GM18505 (cell line): ENCODE data around the gene LTBP1.

Experiments
- ATAC-seq: cut with Tn5 transposase; IDR thresholded peaks from one replicate; pipeline ENCODE4 v1.9.1; 2021; ENCODE audit not compliant: unreplicated experiment
- POLR2A ChIP-seq: IDR thresholded peaks from 4 replicates; pipeline ENCODE4 v1.6.1; 2011; ENCODE audit warnings: borderline replicate concordance; ENCODE audit not compliant: insufficient read depth, insufficient read length; ENCODE audit errors: extremely low read depth

Gene LTBP1

GRCh38 chr2:33115728-33116127 is 169.0 kb downstream of the LTBP1 start:
- no peak for ATAC-seq
- no peak for TF ChIP-seq POLR2A

DNA sequence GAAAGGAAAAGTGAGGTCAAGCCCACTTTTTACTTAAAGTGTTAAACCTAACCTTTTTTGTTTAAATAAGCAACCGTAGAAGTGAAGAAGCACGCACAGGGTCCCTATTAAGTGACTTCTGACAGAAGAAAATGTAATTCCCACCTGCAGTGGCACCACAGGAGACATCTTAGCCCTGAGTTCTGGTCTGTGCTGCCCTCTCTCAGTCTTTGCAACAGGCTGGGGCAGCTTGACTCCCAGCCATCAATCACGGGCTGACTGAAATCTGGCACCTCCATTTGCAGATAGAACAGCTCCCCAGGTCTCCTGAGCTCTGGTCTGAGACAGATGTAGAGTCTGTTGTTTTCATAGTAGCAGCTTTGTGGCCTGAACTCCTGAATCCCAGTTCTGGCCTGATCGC is 170.0 kb downstream of the LTBP1 start:
- no peak for ATAC-seq
- TF ChIP-seq POLR2A, result no peak

GRCh38 chr2:33118651-33119050 is 171.9 kb downstream of the LTBP1 start:
- no peak for TF ChIP-seq POLR2A
- ATAC-seq, result no peak

GRCh38 chr2:33121416-33121815 is 174.7 kb downstream of the LTBP1 start:
- no peak for ATAC-seq
- TF ChIP-seq POLR2A, result no peak

DNA sequence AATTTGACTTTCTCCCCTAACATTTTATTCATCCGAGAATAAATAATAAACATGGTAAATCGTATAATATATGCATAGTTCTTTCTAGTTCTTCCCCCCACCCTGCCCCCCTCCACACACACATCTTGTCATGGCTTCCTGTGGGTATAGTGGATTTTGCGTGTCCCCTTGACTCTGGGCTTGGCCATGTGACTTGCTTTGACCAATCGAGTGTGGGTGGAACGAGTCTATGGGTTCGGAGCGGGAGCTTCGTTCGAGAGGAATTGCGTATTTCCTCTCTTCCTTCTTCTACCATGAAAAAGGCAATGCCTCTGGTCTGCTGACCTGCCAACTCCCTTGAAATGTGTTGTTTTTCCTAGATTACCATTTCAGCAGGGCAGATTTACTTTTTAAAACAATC is 175.2 kb downstream of the LTBP1 start:
- ATAC-seq, result no peak

GRCh38 chr2:33122726-33123125 is 176.0 kb downstream of the LTBP1 start:
- ATAC-seq, result no peak
- no peak for TF ChIP-seq POLR2A

More for the DNA sequence above, 175.2 kb downstream of the LTBP1 start:
- no peak for TF ChIP-seq POLR2A

DNA sequence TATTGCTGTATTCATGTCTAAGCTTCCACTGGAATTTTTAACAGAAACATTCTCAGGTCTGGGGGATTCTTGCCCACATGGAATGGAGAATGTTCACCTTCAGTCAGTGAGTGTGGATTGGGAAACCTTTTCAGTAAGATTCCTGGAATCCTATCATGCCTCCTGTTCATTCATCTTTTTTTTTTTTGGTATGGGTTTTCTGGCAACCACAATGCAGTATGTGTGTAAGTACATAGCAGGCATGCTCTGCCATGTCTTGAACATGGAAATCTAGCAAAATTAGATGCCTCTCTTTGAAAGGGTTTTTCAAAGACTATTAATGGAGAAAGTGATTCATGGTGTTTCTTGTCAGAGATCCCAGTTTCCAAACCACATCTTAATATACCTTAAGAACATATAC is 176.5 kb downstream of the LTBP1 start:
- TF ChIP-seq POLR2A, result no peak

GRCh38 chr2:33126552-33126951 is 179.8 kb downstream of the LTBP1 start:
- ATAC-seq, result no peak
- no peak for TF ChIP-seq POLR2A

More for the DNA sequence above, 176.5 kb downstream of the LTBP1 start:
- ATAC-seq, result no peak

- no peak for TF ChIP-seq POLR2A
- no peak for ATAC-seq
These were observed 180.2 kb downstream of the LTBP1 start for GRCh38 chr2:33126958-33127357.

DNA sequence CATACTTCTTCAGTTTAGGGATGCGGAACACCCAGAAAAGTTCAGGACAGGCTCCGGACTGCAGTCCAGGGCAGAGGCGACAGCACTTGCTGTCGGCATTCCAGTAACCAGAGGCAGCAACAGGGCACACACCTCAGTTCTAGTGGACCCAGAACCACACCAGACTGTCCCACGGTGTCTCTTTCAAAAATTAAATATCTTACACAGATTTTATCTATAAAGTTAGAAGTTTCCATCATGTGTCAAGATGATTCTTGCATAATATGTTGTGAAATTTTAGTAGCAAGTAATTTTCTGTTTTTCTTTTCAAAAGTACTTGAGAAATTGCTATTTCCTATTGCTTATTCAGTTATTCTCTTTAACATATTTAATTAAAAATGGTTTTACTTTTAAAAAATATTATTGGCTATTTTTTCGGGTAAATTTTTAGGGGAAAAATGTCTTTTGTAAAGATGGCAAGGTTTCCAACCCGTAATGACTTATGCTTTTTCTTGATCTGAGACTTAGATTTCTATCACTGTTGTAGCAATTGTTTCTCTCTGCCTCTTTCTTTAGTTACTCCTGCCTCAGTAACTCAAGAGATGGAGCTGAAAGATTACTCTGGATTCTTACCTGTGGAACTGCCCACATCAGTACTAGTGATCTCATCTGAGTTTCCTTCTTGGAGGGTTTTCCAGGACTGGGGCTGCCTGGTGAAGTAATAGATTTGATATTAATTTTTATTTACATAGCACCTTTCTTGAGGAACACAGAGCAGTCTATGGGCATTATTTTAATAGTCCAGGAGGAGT is 182.7 kb downstream of the LTBP1 start:
- no peak for TF ChIP-seq POLR2A
- no peak for ATAC-seq

DNA sequence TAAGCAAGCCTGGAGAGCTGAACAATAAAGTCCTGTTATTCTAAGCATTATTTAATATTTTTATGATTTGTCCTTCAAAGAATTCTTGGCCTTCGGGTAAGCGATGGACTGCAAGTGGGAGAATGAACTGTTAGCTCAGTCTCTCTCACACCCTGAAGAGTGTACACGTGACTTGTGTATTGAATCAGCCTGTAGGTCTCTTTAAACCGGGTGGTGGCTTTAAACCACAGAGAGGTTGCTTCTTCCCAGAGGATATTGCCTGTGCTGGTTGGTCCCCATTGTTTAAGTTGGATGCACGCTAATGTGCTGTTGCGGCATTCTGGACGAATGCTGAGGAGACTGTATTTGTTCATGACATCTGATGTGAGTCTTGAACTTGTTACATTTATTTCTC is 183.3 kb downstream of the LTBP1 start:
- no peak for ATAC-seq
- TF ChIP-seq POLR2A, result no peak

DNA sequence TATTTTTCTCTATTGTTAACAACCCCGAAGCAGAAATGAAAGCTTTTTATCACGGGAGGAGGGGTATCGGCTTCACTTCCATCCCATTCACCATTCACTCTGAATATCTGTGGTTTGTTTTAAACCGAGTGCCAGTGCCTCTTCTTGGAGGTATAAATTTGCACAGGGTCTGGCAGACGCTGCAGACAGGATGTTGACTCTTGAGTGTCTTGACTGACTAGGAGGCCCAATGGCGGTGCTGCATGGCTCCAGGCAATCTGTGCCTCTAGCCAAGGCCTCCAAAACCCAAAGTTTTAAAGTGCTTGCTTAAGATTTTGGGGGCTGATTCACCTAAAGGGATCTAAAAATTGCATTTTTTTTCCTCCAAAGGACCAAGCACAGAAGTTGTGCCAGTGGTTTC is 183.8 kb downstream of the LTBP1 start:
- no peak for TF ChIP-seq POLR2A

DNA sequence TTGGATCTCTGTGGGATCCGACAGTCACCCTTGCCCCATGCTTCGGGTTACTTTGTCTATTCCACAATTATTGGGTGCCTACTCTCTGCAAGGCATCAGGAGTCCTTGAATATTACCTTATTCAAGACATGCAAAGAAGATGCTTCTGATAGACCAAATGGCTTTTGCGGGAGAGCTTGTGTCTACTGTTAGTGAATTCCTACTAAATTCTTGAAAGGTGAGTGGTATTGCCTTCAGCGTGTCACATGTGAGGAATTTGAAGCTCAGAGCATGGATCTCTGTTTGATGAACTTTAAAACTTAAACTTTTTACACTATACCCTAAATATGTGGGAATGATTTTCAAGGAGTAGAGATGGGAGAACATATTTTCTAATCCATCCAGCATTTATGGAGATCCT is 184.4 kb downstream of the LTBP1 start:
- no peak for TF ChIP-seq POLR2A

More for the DNA sequence above, 183.8 kb downstream of the LTBP1 start:
- no peak for ATAC-seq

GRCh38 chr2:33131749-33132148 is 185.0 kb downstream of the LTBP1 start:
- no peak for TF ChIP-seq POLR2A
- no peak for ATAC-seq

More for the DNA sequence above, 184.4 kb downstream of the LTBP1 start:
- ATAC-seq, result no peak
